Hepatocyte (in vitro differentiated cells): ENCODE measurements around the gene NDC80. TPM values are rescaled to one million over a fixed set of nuclear protein-coding genes. Genes with fewer than 3 reads are reported as not detected.

Source experiments
- DNase-seq: peaks from one replicate; pipeline ENCODE4 v3.0.0-alpha.2; 2016; ENCODE audit warnings: low spot score
- H2AFZ ChIP-seq: fragments of 200-600 bp; sonication (generic); 2 replicates; pipeline ENCODE4 v1.6.0; 2016; ENCODE audit warnings: antibody characterized with exemption, mild to moderate bottlenecking
- H3K27ac ChIP-seq: fragments of 200-600 bp; sonication (generic); 2 replicates; pipeline ENCODE4 v1.5.1; 2016; ENCODE audit warnings: mild to moderate bottlenecking
- H3K27me3 ChIP-seq: fragments of 200-600 bp; sonication (generic); 2 replicates; pipeline ENCODE4 v1.6.1; 2016
- H3K36me3 ChIP-seq: fragments of 200-600 bp; sonication (generic); replicated peaks from 2 replicates; pipeline ENCODE4 v1.5.1; 2016; ENCODE audit warnings: low read depth; ENCODE audit not compliant: insufficient read depth
- H3K4me1 ChIP-seq: fragments of 200-600 bp; sonication (generic); 2 replicates; pipeline ENCODE4 v1.5.1; 2016; ENCODE audit warnings: mild to moderate bottlenecking, moderate library complexity; ENCODE audit not compliant: insufficient read depth
- H3K4me2 ChIP-seq: fragments of 200-600 bp; sonication (generic); 2 replicates; pipeline ENCODE4 v1.6.0; 2016
- H3K4me3 ChIP-seq: fragments of 200-600 bp; sonication (generic); 2 replicates; pipeline ENCODE4 v1.5.1; 2016; ENCODE audit warnings: mild to moderate bottlenecking
- H3K79me2 ChIP-seq: fragments of 200-600 bp; sonication (generic); 2 replicates; pipeline ENCODE4 v1.6.0; 2017; ENCODE audit warnings: mild to moderate bottlenecking
- H3K9me2 ChIP-seq: fragments of 200-600 bp; sonication (generic); replicated peaks from 2 replicates; pipeline ENCODE4 v1.6.0; 2017; ENCODE audit warnings: mild to moderate bottlenecking; ENCODE audit not compliant: insufficient read depth
- H3K9me3 ChIP-seq: fragments of 200-600 bp; sonication (generic); 2 replicates; pipeline ENCODE4 v1.5.1; 2016; ENCODE audit warnings: low read depth, mild to moderate bottlenecking
- H4K20me1 ChIP-seq: fragments of 200-600 bp; sonication (generic); 2 replicates; pipeline ENCODE4 v1.6.0; 2016; ENCODE audit warnings: mild to moderate bottlenecking; ENCODE audit not compliant: insufficient read depth, poor library complexity, severe bottlenecking
- EZH2 ChIP-seq: fragments of 200-600 bp; sonication (generic); IDR thresholded peaks from 2 replicates; pipeline ENCODE4 v1.6.1; 2016; ENCODE audit warnings: antibody characterized with exemption, mild to moderate bottlenecking, borderline replicate concordance
- EZH2phosphoT487 ChIP-seq: fragments of 200-600 bp; sonication (generic); IDR thresholded peaks from one replicate; pipeline ENCODE4 v1.6.1; 2018; ENCODE audit warnings: antibody characterized with exemption, mild to moderate bottlenecking, low read depth, moderate library complexity; ENCODE audit not compliant: unreplicated experiment, severe bottlenecking
- WGBS: methylation state at CpG from one replicate; pipeline ENCODE4 v1.1.6; 2016; ENCODE audit warnings: low lambda C conversion rate; ENCODE audit errors: missing lambda C conversion rate; 5-methylcytosine and 5-hydroxymethylcytosine counted together
- polyA plus RNA-seq: library from polyadenylated mRNA; unstranded; fragments of >200 nt; fragmentation: Nextera tagmentation; extraction: Ambion mirVana; gene quantifications from 2 replicates; pipeline ENCODE4 v1.2.1, GENCODE V29; 2016
- total RNA-seq: library from RNA; depleted of rRNA; stranded (reverse); fragments of >200 nt; gene quantifications from 2 replicates; pipeline ENCODE4 v1.2.3, GENCODE V29; 2014
- TF ChIP-seq, protein P1 (sequence below): fragments of 200-600 bp; sonication (generic); IDR thresholded peaks from 2 replicates; pipeline ENCODE4 v1.5.1; 2016; ENCODE audit warnings: antibody characterized with exemption, mild to moderate bottlenecking; ENCODE audit not compliant: poor library complexity

NDC80 gene
- total and polyA plus RNA-seq, 2 experiments from 2014 or later: 3.9 to 6.5 TPM

DNA sequence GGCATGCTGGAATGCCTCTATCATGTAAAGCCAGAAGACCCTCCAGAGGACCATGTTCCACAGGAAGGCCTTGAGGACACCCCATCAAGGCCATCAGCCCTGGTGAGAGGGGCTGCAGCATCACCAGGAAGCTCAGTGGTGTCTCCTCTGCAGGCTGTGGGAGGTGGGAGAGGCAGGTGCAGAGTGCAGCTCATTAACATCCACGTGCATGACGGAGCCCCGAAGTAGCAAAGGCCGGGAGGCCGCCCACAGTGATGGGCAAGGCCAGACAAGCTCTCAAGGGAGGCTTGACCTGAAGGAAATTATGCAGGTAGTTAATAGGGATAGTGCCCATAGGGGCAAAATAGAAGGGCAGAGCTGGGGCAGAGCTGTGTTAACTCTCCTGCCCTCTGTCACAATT, 53.9 kb downstream of the NDC80 start:
- Histone ChIP-seq H3K36me3 (no peaks in the 10 kb centered on the region), H3K9me2 (no peaks in the 10 kb centered on the region), H3K4me2 (no peak overlapping the region), H3K27ac (no peak overlapping the region), H4K20me1 (no peaks in the 10 kb centered on the region), H3K9me3 (no peaks in the 10 kb centered on the region), H3K27me3 (no peaks in the 10 kb centered on the region), H3K4me1 (no peaks in the 10 kb centered on the region), H3K4me3 (no peak overlapping the region), H2AFZ (no peak overlapping the region), H3K79me2 (no peaks in the 10 kb centered on the region)
- DNase-seq: no peak
- whole genome bisulfite sequencing: 81% methylated on average over 5 of the region's 5 CpGs
- TF ChIP-seq, protein P1, sequence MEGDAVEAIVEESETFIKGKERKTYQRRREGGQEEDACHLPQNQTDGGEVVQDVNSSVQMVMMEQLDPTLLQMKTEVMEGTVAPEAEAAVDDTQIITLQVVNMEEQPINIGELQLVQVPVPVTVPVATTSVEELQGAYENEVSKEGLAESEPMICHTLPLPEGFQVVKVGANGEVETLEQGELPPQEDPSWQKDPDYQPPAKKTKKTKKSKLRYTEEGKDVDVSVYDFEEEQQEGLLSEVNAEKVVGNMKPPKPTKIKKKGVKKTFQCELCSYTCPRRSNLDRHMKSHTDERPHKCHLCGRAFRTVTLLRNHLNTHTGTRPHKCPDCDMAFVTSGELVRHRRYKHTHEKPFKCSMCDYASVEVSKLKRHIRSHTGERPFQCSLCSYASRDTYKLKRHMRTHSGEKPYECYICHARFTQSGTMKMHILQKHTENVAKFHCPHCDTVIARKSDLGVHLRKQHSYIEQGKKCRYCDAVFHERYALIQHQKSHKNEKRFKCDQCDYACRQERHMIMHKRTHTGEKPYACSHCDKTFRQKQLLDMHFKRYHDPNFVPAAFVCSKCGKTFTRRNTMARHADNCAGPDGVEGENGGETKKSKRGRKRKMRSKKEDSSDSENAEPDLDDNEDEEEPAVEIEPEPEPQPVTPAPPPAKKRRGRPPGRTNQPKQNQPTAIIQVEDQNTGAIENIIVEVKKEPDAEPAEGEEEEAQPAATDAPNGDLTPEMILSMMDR: no peak
- no peak for TF ChIP-seq EZH2
- no peak for TF ChIP-seq EZH2phosphoT487

DNA sequence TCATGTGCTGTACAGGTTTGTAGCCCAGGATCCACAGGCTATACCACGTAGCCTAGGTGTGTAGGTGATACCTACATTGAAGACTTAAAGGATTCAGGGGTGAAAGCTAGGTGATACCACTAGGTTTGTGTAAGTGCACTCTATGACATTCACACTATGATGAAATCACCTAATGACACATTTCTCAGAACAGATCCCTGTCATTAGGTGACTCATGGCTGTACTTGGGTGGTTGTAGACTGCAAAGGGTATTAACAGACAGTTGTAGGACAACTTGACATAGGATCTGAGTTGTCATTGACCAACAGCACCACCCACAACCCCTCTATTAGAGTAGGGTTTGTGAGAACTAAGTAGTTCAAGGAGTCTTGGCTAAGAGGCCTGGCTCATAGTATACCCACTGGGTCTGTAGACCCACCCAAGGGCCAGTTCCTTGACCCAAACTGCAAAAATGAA, 56.5 kb downstream of the NDC80 start:
- H3K4me1 ChIP-seq: no peaks in the 10 kb centered on the region
- H3K27ac ChIP-seq: no peak overlapping the region
- no peak overlapping the region for H2AFZ ChIP-seq
- H3K9me3 ChIP-seq: no peaks in the 10 kb centered on the region
- H3K36me3 ChIP-seq: no peaks in the 10 kb centered on the region
- no peak for TF ChIP-seq EZH2phosphoT487
- TF ChIP-seq, protein P1: no peak
- TF ChIP-seq EZH2: no peak
- 97% methylated on average over 1 of the region's 1 CpG for WGBS
- H4K20me1 ChIP-seq: no peaks in the 10 kb centered on the region
- H3K4me2 ChIP-seq: no peak overlapping the region
- H3K9me2 ChIP-seq: no peaks in the 10 kb centered on the region
- H3K79me2 ChIP-seq: no peaks in the 10 kb centered on the region
- H3K4me3 ChIP-seq: no peak overlapping the region
- H3K27me3 ChIP-seq: no peaks in the 10 kb centered on the region
- DNase-seq: peak; percentile 29

DNA sequence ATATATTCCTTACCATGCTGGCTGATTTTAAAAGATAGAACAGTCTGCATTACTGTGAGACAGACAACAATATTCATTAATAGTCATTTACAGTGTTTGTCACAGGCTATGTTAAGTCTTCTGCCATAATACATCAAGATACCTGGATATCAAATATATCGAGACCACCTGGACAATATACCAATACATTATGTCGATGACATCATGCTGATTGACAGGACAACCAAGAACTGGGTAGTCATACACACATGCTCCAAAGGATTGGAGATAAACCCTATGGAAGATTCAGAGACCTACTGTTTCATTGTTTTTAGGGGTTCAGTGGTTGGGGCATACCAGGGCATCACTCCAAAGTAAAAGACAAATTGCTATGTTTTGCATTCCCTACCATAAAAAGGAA, 57.6 kb downstream of the NDC80 start:
- Histone ChIP-seq H3K27me3 (no peaks in the 10 kb centered on the region), H3K36me3 (no peaks in the 10 kb centered on the region), H3K9me2 (no peaks in the 10 kb centered on the region), H3K27ac (no peak overlapping the region), H3K4me1 (no peaks in the 10 kb centered on the region), H2AFZ (no peak overlapping the region), H3K9me3 (no peaks in the 10 kb centered on the region), H3K79me2 (no peaks in the 10 kb centered on the region), H3K4me2 (no peak overlapping the region), H3K4me3 (no peak overlapping the region), H4K20me1 (no peaks in the 10 kb centered on the region)
- no peak for DNase-seq
- WGBS: 96% methylated on average over 2 of the region's 2 CpGs
- TF ChIP-seq, protein P1: no peak
- TF ChIP-seq EZH2: no peak
- TF ChIP-seq EZH2phosphoT487: no peak

DNA sequence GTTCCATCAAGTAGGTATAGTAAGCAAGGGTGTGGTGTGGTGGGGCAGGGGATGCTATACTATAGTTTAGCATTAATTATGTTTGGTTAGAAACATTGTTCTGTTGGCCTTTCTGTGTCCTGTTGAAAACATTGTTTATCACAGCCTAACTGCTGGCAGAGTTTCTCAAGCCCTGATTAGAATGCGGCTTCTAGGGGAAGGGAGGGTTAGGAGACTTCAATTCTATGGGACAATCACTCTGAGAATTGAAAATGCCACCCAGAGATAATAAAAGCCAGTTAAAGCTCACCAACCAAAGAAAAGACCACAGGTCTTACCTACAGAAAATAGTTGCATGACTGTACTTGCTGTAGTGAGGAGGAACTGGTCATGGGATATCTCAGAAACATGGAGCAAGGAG, 64.2 kb downstream of the NDC80 start:
- Histone ChIP-seq H3K79me2 (no peaks in the 10 kb centered on the region), H3K36me3 (no peaks in the 10 kb centered on the region), H3K4me2 (no peak overlapping the region), H3K4me3 (no peak overlapping the region), H2AFZ (no peak overlapping the region), H3K27me3 (no peaks in the 10 kb centered on the region), H3K4me1 (no peaks in the 10 kb centered on the region), H3K9me2 (no peaks in the 10 kb centered on the region), H4K20me1 (no peaks in the 10 kb centered on the region), H3K27ac (no peak overlapping the region), H3K9me3 (no peaks in the 10 kb centered on the region)
- TF ChIP-seq EZH2 (no peak), EZH2phosphoT487 (no peak)
- TF ChIP-seq, protein P1: no peak
- 96% methylated on average over 1 of the region's 1 CpG for WGBS
- DNase-seq: no peak
